Activated CD8-positive, alpha-beta memory T cell treated with anti-CD3 and anti-CD28 coated beads, Interleukin-2, amount 50 U/mL, for 24 hours (primary cell): ENCODE measurements around the gene ATXN1.

Experiments
- DNase-seq: peaks from one replicate; pipeline ENCODE4 v3.0.0-alpha.2; 2020; ENCODE audit errors: extremely low read depth

Gene ATXN1

DNA sequence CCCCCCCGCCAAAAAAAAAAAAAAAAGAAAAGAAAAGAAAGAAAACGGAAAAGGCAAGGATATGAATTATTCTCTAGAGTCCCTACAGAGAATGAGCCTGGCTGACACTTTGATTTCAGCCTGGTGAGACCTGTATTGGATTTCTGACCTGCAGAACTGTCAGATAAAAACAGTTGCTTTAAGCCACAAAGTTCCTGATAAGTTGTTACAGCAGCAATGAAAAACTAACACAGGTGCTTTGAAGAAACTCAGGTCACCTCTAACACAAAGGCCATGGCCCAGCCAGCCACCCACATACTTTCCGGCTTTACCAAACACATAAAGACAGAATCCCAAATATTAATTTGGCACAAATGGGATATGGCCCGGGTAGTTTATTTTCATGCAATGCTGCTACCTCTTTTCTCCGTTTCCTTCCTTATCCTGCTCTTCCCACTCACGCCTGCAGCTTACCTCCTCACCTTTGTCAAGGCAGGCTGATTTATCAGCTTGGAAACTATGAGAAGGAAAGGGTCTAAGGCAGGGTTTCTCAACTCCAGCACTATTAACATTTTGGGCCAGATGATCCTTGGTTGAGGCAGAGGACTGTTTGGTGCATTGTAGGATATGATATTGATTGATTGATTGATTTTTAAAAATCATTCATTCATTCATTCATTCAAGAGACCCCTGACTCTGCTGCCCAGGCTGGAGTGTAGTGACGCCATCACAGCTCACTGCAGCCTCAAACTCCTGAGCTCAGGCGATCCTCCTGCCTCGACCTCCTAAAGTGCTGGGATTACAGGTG, 88.1 kb downstream of the ATXN1 start:
- DNase-seq, result no peak

DNA sequence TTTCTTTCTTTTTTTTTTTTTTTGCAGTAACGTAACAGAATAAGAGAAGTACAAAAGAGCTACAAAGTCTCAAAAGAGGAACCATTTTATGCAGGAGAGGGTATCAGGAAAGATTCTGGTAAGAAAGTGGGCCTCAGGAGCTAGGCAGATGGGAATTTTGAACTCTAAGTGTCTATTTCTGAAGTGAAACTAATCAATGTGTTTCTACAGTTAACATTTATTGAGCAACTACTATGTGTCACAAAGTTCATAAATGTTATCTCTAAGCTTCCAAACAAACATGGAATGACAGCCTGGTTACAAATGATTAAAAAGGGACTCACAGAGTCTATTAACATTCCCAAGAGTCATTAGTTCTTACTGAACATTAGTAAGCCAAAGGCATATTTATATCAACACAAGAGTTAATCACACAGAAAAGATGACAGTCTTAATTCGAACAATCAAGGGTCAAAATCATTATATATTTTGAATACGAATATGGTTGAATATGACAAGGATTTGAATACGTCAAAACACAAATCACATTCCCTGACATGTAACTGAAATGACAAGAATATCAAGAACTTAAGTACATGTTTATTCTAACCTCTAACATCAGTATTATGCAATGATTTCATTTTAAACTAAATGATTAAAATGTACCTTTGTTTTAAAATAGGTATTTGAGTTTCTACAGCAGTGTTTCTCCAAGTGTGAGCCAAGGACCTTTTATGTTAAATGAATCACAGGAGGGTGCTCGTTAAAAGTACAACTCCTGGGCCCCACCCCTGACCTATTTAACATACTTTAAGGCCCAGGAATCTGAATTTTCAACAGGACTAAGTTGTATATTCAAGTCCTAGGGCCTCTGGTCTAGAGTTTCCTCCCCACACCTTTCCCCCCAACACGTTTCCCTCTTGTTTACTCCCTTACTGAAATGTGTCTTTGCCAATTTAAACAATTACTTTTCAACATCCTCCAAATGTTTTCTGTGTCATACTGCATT, 89.7 kb downstream of the ATXN1 start:
- DNase-seq, result no peak

DNA sequence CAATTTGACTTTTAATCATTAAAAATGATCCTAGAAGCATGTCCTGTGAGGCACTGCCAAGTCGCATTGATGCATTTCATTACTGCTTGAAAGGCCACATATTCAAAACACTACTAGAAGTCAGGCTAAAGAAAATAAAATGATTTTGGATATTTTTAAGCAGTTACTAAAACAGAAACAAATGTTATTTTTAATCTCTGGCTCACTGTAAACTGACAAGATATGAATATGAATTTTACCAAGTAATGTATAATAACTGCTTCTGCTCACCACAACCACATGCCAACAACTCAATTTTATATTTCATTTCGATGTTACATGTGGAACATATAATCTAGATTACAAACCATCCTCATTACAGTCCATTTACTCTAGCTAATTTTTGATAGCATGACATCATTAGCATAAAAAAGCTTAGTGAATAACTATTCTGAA, 90.6 kb downstream of the ATXN1 start:
- DNase-seq, result no peak

DNA sequence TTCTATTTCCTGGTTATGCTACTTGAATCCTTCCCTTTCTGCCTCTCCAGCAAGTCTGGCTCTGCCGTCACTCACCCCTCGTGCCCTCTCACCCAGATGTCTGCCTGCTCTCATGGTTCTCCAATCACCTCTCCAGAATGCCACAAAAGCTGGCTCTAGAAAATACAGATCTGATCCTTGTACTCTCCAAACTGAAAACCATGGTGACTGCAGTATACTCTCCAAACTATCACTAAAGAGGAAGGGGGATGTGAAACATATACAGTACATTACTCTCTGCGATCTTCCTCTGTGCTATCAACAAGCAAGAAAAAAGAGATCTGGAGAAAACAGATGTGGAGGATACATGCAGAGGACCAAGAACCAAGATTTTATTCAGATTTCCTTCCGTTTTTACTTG, 91.1 kb downstream of the ATXN1 start:
- no peak for DNase-seq

DNA sequence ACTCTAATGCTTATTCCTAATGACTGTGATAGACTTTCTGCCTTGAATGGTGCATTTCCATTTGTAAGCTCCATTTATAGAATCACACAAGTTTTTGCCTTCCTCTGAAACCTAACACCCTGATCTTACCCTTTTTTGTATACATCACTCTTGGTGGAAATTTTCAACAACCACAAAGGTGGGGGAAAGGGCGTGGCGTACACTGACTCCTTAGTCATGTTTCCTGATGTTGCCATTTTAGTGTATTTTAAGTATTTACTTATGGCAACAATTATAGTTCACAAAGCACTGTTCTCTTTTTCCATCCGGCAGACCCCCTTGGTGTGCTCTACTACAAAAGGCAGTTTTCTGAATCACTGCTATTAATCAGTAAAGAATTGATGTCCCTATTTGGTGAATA, 92.0 kb downstream of the ATXN1 start:
- DNase-seq, result peak; percentile 59

DNA sequence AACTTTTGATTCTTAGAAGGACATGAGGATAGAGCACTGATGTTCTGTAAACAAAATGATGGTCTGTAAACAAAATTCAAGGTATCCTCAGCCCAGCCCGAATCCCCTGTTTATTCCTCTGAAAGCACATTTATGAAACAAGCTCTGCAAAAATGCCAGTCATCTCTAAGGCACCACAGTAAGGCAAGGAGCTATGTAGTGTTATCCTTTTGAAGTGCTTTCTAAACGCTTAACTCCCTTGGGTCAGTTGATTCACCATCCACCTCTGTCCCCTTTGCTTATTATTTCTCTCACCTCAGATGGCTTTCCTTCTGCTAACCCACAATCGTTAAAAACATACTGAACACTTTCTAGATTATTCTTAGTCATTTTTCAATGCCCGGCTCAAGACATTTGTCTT, 93.8 kb downstream of the ATXN1 start:
- DNase-seq, result no peak

DNA sequence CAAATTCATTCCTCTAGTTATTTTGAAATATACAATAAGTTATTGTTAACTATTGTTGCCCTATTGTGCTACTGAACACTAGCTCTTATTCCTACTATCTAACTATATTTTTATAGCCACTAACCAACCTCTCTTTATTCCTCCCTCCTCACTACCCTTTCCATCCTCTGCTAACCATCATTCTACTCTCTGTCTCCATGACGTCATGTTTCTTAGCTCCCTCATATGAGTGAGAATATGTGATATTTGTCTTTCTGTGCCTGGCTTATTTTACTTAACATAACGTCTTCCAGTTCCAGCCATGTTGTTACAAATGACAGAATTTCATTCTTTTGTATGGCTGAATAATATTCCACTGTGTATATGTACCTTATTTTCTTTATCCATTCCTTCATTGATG, 95.3 kb downstream of the ATXN1 start:
- DNase-seq, result no peak

DNA sequence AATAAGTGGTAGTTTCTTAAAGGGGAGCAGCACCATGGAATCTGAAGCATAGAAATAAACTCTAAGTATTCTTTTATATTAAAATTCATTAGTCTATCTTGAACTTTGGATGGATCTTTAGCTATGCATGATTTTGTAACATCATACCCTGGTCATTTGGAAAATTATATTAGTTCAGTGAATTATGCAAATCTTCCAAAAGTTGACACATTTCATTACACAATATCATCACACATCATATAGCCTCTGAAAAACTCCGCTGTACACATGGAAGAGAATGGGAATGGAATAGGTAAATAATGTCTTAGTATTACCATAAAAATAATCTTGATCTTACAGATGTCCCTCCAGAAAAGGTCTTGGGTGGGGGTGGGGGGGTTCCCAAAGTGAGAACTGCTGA, 96.1 kb downstream of the ATXN1 start:
- no peak for DNase-seq

DNA sequence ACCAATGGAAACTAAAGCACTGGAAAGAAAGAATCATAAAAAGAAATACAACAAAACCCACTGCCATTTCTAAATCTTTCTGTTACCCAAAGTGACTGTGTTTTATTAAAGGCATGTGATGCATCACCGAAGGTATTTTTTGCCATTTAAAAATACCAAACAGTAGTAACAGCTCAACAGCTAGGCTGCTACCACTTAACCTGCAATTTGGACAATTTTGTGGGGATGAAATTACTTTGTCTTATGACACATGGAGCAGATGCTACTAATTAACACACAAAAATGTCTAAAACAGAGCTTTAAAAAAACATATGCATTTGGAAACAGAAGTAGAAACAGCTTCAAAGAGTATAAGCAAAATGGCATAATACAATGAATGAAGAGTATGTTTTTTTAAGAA, 97.4 kb downstream of the ATXN1 start:
- no peak for DNase-seq

DNA sequence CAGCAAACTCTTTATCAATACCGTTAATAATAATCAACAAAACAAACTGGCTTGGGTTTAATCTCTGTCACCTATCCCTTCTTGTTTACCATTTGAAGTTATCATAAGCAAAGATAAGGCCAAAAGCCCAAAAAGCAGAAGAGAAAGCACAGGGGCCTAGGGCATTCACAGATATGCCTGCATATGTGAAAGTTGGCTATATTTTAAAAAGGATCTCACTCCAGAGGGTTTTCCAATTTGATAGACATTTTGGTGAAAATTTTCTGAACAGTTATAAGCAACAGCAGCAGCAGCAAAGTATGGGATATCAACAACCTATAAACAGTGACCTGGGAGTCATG, 101.1 kb downstream of the ATXN1 start:
- no peak for DNase-seq

DNA sequence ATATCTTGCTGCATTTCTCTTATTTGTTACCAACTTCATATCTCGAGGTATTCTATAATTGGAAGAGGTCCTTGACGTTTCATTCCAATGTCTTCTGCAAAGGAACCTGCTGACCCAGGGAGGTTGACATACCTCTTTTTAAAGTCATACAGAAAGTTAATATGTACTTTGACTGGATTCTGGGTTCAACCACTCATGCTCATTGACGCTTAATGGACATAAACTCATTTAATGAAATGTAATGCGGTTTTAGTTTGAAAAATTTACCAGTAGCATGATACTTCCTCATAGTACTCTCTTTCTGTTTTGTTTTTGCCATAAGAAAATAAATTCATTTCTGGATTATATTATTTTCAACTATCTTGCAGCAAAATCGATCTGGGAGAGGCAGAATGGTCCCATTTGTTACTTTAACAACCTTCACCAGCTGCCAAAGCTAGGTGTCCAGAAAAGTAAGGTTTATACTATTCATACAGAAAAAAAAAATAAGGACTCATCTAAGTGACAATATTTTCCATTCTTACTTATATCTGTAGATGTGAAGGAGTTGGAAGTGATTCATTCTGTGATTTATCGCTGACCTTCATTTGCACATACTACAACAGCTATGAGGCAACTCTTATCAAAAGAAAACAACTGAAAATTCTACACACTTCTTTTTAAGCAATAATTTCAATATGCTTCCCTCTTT, 101.6 kb downstream of the ATXN1 start:
- no peak for DNase-seq

DNA sequence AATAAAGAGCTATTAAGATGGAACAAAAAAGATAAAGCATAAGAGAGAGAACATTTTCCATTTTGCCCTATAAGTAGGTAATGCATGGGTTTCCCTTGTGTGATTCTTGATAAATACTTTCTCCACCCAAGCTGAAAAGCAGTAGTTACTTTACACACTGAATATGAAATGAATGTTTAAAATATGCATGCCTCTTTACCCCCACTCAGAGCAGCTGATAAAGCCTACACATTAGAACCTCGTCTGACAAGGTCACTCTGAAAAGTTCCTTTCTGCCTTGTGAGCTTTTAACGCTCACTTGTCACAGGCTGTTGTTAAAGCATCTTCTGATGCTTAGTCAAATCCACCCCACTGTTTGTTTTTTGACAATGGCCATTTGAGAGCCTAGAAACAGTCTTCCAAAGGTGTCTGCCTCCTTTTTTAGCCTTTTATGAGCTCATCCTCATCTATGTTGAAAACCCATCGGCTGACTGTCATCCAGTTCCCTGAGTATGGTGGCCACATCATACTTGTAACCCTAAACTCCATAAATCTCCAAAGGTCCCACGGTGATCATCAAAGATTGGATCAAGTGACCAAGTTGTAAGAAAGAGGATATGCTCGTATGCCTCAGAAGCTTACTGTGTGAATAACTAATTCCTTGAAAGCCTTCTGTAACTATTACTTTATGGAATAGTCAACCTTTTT, 102.8 kb downstream of the ATXN1 start:
- DNase-seq, result no peak

DNA sequence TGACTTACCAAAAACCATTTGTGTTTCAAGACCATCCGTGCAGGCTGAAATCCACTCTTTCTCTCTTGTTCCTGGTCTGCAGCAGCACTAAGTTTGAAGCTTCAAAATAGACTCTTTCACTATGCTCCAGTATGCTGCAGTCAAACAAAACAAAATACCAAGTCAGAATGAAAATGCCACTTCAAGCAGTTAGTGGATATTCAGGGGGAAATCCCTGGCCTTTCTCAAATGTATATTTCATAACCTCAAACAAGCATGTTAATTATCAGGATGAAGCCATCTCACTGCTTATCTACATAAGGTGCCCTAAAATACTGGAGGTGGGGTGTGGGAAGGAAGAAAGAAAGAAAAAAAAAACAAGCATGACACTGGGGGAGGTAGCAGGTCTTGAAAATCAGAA, 103.5 kb downstream of the ATXN1 start:
- DNase-seq, result no peak

DNA sequence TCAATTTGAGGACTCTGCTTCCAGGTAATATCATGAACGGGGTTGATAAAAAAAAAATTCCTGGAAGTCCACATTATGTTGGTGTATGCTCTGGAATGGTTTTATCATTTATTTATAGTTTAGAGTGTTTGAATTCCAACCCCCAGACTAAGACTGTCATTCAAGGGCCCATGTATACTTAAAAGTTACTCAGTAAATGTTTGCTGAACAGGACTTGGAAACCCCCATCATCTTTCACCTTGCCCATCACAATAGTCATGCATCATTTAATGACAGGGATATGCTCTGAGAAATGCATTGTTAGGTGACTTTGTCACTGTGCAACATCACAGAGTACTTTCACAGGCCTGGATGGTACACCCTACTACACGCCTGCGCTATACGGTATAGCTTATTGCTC, 104.8 kb downstream of the ATXN1 start:
- no peak for DNase-seq

DNA sequence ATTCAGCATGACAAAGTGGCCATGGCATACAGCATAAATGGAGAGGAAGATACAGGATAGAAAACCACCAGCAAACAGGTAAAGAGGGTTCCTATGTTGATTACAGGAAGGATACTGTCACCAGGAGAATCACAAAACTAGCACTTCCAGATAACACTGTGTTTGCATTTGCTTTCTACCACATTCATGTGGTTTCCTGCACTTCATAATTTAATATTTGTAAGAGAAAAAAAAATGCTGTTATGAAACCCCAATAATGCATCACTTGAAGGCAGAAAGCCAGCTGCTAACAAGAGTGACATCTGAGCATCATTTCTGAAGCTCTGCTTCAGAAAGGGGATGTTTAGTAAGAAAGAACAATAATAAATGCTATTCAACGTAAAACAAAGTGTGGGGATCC, 106.6 kb downstream of the ATXN1 start:
- no peak for DNase-seq

DNA sequence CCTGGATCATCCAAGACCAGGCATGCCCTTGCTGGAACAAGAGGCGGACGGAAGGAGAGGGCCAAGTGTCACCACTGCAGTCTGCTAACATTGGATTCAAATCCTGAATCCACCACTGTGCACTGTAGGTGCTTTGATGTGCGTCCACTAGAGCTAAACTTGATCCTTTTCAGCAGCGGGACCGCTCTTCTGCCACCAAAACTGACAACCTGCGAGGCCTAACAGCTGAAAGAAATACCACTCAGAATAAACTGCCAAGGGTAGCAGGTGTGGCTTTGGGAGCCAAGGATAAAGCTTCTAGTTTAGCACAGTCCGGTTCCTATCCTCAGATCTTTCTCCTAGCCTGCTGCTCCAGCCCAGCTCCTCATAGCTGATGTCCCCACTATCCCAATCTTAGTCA, 108.0 kb downstream of the ATXN1 start:
- DNase-seq, result no peak

DNA sequence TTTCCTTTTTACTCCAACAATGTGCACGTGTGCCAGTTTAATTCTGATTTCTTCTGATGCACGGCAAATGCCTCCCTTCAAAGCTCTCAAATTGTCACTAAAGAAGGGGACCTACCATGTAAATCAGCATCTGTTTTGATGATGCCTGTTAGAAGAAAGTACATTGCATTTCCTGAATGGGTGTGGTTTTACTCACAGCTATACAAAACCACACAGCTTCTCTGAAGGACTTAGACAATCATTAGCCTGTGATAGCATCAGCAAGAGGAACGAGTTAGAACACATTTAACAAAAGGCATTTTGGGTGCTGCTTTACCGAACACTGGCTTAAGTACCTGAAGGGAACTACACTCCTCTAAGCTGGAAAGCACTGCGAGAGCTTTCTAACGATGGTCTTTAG, 109.4 kb downstream of the ATXN1 start:
- DNase-seq, result no peak

DNA sequence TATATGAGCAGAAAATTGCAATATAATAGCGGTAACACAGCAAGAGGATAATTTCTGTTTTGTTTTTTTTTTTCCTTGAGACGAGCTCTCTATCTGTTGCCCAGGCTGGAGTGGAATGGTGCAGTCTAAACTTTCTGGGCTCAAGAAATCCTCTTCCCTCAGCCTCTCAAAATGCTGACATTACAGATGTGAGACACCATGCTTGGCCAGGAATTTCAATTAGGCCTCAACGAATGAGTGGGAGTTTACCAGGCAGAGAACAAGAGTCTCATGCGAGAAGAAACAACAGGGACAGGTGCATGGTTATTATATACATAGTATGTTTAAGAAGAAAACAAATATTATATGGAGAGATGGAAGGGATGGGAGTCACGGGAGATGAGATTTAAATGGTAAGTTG, 111.4 kb downstream of the ATXN1 start:
- no peak for DNase-seq

DNA sequence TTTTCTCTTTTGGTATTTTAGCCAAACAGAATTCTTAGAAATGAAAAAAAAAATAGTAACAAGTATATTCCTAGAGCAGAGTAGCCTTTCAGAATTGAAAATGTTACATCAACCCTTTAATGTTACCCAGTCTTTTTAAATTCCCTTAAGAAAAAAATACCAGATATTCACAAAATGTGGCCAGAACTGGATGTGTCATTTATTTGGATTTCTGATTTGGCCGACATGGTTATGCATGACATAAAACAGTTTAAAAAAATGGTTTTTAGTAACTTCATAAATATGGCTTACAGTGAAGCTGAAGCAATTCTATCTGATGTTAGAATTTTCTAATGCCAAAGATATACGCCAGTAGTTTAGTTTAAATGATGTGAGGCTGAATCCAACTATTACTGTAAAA, 112.0 kb downstream of the ATXN1 start:
- DNase-seq, result no peak

DNA sequence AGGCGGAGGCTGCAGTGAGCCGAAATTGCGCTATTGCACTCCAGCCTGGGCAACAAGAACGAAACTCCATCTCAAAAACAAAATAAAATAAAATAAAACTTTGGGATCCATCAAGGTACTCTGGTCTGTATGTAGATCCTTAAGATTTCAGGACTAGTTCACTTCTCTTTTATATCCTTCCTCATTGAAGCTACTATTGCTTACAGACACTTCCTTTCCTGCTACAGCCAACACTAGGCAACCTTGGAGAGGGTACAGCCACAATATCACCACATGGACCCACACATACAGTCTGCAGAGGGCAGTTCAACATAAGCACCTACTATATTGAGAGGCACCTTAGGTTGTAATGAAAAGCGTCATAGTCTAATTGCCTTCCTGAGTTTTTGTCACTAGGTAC, 113.3 kb downstream of the ATXN1 start:
- DNase-seq, result no peak

DNA sequence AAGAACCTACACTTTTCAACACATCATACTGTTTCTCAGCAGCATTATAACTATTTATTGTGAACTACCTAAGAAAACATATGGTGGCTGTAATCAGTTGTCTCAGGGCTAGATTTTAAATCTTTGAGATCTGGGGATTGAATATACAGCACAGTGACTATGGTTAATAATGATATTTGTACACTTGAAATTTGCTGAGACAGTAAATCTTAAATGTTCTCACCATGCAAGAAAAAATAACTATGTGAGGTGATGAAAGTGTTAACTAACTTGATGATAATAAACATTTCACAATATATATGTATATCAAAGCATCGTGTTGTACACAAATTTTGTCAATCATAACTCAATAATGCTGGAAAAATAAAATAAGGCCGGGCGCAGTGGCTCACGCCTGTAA, 113.8 kb downstream of the ATXN1 start:
- no peak for DNase-seq
